ENCODE data around the gene DUSP9. TPM values are rescaled to one million over a fixed set of nuclear protein-coding genes. Genes with fewer than 3 reads are reported as not detected.
A peak's percentile ranks its signal among the peaks of the same experiment; 100 is the strongest.

Gene DUSP9
- total RNA-seq, 1 experiment from 2014 or later = 10.7 TPM

DNA sequence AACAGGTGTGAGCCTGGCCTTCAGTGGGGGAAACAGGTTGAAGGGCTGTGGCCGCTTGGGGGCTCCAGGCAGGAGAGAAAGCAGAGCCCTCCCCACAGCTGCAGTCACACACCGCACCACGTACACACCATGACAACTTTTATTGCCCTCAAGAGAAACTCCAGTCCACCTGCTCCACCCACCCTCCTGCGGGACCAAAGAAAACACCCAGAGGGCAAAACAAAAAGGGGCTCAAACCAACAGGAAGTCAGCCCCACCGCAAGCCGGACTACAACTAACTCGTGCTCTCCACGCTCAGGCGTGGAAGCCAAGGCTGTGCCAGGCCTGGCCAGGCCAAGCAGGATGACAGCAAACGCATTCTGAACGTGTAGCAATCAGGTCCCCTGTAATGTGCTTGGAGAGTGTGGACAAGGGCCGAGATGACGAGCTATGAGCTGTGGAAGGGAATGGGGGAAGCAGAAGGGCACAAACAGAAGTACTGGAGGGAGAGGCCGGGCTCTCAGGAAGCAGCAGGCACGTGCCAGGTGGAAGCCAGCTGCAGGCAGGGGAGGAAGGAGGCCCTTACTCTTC lies 53.5 kb downstream of the DUSP9 start:
- Histone ChIP-seq H3K27me3 (ENCODE audit: low read length) (no peaks in the 10 kb centered on the region), H3K4me2 (ENCODE audit: low read length) (no peak overlapping the region), H3K27ac (ENCODE audit: low read length) (no peak overlapping the region), H3K9me2 (replicated peaks; ENCODE audit: low read length) (no peaks in the 10 kb centered on the region), H3F3A (ENCODE audit: low read length, unreplicated experiment) (no peaks in the 10 kb centered on the region), H3K79me2 (ENCODE audit: low read length) (no peaks in the 10 kb centered on the region), H3K4me1 (ENCODE audit: insufficient read depth, low read length) (no peaks in the 10 kb centered on the region), H4K20me1 (ENCODE audit: low read length) (no peaks in the 10 kb centered on the region), H3K36me3 (ENCODE audit: low read depth, low read length) (peaks cover 5% of the 10 kb centered on the region; the same call in 1 of the 2 replicates), H3K4me3 (ENCODE audit: low read length) (no peak overlapping the region), H3K9me3 (ENCODE audit: low read length) (no peaks in the 10 kb centered on the region), H2AFZ (ENCODE audit: low read length) (no peak overlapping the region), H3K9ac (ENCODE audit: low read length) (no peak overlapping the region)
- POLR2A ChIA-PET (ENCODE audit: unreplicated experiment) = no interaction called here
- CTCF ChIA-PET = no interaction called here
- TF ChIP-seq, protein P1, sequence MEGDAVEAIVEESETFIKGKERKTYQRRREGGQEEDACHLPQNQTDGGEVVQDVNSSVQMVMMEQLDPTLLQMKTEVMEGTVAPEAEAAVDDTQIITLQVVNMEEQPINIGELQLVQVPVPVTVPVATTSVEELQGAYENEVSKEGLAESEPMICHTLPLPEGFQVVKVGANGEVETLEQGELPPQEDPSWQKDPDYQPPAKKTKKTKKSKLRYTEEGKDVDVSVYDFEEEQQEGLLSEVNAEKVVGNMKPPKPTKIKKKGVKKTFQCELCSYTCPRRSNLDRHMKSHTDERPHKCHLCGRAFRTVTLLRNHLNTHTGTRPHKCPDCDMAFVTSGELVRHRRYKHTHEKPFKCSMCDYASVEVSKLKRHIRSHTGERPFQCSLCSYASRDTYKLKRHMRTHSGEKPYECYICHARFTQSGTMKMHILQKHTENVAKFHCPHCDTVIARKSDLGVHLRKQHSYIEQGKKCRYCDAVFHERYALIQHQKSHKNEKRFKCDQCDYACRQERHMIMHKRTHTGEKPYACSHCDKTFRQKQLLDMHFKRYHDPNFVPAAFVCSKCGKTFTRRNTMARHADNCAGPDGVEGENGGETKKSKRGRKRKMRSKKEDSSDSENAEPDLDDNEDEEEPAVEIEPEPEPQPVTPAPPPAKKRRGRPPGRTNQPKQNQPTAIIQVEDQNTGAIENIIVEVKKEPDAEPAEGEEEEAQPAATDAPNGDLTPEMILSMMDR (conservative IDR thresholded peaks at IDR 0.05; ENCODE audit: low read depth, low read length) = no peak
- TF ChIP-seq EZH2phosphoT487 (IDR thresholded peaks at IDR 0.05; ENCODE audit: borderline replicate concordance, low read length) (no peak), EZH2 (IDR thresholded peaks at IDR 0.05; ENCODE audit: low read length, unreplicated experiment) (no peak)
- intact Hi-C loops (cut with micrococcal nuclease) = no loop called here
- BruUV-seq (replicated peaks) = TSS peak; percentile 51
- ATAC-seq = no peak
- DNase-seq = no peak

Other genes with a start within 250 kb of the DUSP9 start
- gene PNMA6E, start 245.9 kb upstream of the DUSP9 start, total RNA-seq (2014; rRNA removed) = not detected in 2 replicates
- gene ZFP92, start 235.7 kb upstream of the DUSP9 start, total RNA-seq (2014; rRNA removed) = not detected in 2 replicates
- 1.4 and 4.7 TPM in 2 replicates for gene TREX2, start 201.1 kb upstream of the DUSP9 start, total RNA-seq (2014; rRNA removed)
- gene HAUS7, start 176.6 kb upstream of the DUSP9 start, total RNA-seq (2014; rRNA removed) = 34.1 and 46.0 TPM in 2 replicates
- gene BGN, start 152.2 kb upstream of the DUSP9 start, total RNA-seq (2014; rRNA removed) = not detected in 2 replicates
- not detected in 2 replicates for gene ATP2B3, start 129.6 kb upstream of the DUSP9 start, total RNA-seq (2014; rRNA removed)
- gene CCNQ, start 48.1 kb upstream of the DUSP9 start, total RNA-seq (2014; rRNA removed) = 110 and 145 TPM in 2 replicates
- 1.0 and 3.3 TPM in 2 replicates for gene PNCK, start 26.6 kb downstream of the DUSP9 start, total RNA-seq (2014; rRNA removed)
- 45.3 and 52.5 TPM in 2 replicates for gene SLC6A8, start 40.7 kb downstream of the DUSP9 start, total RNA-seq (2014; rRNA removed)
- 289 and 301 TPM in 2 replicates for gene BCAP31, start 77.2 kb downstream of the DUSP9 start, total RNA-seq (2014; rRNA removed)
- gene ABCD1, start 77.7 kb downstream of the DUSP9 start, total RNA-seq (2014; rRNA removed) = 44.4 and 48.6 TPM in 2 replicates
- gene PLXNB3, start 117.0 kb downstream of the DUSP9 start, total RNA-seq (2014; rRNA removed) = 27.3 and 43.5 TPM in 2 replicates
- gene SRPK3, start 133.8 kb downstream of the DUSP9 start, total RNA-seq (2014; rRNA removed) = 0.40 and 1.5 TPM in 2 replicates
- 88.6 and 104 TPM in 2 replicates for gene IDH3G, start 147.2 kb downstream of the DUSP9 start, total RNA-seq (2014; rRNA removed)
- 232 and 298 TPM in 2 replicates for gene SSR4, start 147.5 kb downstream of the DUSP9 start, total RNA-seq (2014; rRNA removed)
- gene PDZD4, start 183.3 kb downstream of the DUSP9 start, total RNA-seq (2014; rRNA removed) = 0.26 and 0.63 TPM in 2 replicates
- gene L1CAM, start 239.0 kb downstream of the DUSP9 start, total RNA-seq (2014; rRNA removed) = 5.2 and 11.2 TPM in 2 replicates